Stimulated activated CD8-positive, alpha-beta memory T cell treated with anti-CD3 and anti-CD28 coated beads, Interleukin-15, amount 100 ng/mL, for 4 hours (primary cell): ENCODE data around the gene CCDC57.
"Not testable (repeated sequence)": the region's sequence is repeated elsewhere in the genome, so short reads cannot be mapped to it uniquely, and the experiment has no call there.

ENCODE experiments used
- DNase-seq, 2 donors: peaks; one replicate each; pipeline ENCODE4 v3.0.0-alpha.2; 2020; ENCODE audit warnings: low read depth in 2 of 2

CCDC57 gene, protein sequence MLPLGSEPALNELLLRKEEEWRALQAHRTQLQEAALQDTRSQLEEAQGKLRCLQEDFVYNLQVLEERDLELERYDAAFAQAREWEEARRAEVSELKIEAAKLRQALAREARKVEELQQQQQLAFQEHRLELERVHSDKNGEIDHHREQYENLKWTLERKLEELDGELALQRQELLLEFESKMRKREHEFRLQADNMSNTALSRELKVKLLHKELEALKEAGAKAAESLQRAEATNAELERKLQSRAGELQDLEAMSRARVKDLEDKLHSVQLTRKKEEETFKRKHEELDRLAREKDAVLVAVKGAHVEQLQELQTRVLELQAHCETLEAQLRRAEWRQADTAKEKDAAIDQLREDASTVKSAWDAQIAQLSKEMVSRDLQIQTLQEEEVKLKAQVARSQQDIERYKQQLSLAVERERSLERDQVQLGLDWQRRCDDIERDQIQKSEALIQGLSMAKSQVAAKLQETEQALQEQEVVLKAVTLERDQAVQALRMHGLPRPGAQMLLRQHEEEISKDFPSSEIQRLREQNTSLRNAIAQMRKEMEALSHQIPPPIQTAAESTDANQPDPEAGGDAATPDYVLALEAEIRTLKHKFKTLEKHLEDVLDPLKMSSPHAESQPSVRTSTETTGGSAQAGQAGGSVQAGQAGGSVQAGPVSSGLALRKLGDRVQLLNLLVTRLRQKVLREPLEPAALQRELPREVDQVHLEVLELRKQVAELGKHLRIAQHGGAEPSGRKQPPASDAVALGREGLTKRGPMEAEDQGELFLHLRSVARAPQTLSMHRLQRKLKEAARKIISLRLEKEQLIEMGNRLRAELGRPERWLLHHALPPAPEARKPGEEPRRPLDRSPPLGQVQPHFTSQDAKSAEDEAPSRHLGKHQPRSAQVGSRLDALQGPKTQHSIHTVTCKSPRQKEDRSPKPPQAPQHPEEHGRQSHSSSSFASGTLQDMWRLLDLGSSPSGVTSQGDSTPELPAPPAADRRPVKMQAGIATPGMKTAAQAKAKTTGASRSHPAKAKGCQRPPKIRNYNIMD

DNA sequence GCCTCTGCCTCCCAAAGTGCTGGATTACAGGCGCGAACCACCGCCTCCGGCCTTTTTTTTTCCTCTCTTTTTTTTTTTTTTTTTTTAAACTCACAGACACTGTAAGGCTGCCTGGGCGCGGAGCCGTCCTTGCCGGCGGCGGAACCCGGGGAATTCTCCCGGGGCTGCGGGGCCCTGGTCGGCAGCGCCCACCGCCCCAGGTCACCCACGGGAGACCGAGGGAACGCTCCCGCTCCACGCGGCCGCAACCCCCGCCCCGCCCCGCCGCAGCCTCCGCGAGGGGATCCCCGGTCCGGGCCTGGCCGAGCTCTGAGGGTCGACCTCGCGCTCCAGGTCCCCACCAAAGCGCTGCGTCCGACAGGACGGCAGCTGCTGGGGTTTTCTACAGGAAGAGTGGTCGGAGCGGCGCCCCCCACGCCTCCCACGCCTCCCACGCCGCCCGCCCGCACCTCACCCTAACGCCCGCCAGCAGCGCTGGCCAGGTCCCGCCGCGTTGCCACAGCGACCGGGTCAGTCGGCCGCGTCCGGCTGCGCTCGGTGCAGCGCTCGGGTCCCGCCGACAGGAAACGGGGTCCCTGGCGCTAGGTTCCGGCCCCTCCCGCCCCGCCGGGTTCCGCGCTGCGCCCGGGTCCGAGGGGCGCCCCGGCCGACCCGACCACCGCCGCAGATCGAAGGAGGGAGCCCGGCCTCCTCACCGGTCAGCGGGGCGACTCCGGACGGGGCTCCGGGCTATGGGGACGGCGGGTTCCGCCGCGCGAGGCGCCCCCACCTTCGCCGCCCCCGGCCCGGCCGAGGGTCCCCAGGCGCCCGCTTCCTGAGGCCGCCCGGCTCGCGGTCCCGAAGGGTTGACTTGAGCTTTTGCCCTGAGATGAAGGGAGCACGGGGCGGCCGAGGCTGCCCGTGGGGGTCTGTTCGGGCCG, at the start of gene CCDC57:
TSS of gene CCDC57 (minus strand) at position 512 of the 920 bp plus-strand sequence. CDS start 10,898 bp downstream, outside the sequence.
- peak in 1 of 2 donors; percentile 64 for DNase-seq

DNA sequence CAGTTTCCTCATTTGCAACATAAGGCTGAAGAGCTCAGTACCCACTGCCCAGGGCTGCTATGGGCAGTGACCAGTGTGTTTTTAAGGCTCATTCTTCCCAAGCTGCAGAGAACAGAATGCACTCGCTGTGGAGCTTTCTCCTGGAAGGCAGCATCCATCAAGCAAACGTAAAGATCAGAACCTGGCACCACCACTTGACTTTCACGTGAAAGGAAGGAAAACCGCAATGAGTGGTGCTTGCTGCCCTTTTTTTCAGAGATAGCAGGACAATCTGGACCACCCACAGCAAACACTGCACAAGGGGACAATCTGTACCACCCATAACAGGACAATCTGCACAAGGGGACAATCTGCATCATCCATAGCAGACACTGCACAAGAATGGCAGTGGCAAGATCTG, 49.7 kb upstream of the CCDC57 start:
- DNase-seq, result no peak

DNA sequence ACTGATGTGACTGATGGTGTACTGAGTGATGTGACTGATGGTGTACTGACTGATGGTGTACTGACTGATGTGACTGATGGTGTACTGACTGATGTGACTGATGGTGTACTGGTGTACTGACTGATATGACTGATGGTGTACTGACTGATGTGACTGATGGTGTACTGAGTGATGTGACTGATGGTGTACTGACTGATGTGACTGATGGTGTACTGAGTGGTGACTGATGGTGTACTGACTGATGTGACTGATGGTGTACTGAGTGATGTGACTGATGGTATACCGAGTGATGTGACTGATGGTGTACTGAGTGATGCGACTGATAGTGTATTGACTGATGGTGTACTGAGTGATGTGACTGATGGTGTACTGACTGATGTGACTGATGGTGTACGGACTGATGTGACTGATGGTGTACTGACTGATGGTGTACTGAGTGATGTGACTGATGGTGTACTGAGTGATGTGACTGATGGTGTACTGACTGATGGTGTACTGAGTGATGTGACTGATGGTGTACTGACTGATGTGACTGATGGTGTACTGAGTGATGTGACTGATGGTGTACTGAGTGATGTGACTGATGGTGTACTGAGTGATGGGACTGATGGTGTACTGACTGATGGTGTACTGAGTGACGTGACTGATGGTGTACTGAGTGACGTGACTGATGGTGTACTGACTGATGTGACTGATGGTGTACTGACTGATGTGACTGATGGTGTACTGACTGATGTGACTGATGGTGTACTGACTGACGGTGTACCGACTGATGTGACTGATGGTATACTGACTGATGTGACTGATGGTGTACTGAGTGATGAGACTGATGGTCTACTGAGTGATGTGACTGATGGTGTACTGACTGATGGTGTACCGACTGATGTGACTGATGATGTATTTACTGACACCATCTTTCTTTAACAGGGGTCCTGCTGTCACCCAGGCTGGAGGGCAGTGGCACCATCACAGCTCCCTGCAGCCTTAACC, 47.6 kb upstream of the CCDC57 start:
- DNase-seq, result not testable (repeated sequence)

DNA sequence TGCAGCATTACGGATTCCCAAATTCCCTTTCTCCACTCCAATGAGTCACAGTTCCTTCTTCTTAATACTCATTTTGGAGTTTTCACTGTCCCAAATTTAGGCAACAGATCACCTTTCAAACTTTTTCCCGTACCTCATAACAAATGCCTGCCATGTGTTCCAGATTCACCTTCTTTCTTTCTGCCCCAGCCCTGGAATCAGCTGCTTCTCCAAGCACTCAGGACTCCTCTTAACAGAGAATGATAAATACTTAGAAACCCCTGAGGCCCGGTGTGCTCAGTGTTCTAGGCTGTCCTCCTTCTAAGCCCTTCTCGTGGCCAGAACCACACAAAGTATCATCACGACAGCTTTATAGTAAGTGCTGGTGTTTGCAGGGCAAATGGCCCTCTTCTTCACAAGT, 45.9 kb upstream of the CCDC57 start:
- DNase-seq, result no peak

DNA sequence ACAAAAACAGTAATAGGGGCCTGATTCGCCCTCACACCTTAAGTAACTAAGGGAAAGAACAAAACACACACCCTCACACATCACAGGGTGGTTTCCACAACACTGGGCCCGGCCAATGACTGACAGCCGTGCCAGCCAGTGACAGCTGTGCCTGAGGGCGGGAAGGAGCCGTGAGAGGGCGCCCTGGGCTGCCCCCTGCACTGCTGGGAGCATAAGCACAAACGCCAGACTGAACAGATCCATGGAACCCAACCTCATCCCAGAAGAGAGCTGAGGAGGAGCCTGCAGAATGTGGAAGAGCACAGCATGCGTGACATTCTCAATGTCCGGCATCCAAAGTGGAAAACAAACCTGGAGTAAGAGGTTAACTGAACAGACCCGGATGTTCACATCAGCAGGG, 44.8 kb upstream of the CCDC57 start:
- DNase-seq, result peak; percentile 51 to 64

DNA sequence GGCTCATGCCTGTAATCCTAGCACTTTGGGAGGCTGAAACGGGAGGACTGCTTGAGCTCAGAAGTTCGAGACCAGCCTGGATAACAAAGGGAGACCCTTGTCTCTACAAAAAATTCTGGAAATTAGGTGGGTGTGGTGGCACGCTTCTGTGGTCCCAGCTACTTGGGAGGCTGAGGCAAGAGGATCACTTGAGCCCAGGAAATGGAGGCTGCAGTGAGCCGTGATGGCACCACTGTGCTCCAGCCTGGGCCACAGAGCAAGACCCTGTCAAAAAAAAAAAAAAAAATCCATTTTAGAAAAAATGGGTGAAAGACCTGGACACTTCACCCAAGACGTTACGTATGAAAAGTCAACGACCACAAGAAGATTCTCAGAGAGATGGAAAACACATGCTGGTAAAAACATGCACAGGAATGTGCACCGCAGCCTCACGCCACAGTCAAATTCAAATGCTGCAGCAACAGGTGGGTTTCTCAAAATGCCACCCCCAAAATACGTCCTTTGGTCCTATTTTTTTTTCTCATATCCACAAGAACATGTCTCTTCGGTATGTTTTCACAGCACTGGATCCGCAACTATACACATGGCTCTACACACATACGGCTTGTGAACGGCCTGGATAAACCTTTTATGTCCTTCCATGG, 43.7 kb upstream of the CCDC57 start:
- DNase-seq, result no peak

DNA sequence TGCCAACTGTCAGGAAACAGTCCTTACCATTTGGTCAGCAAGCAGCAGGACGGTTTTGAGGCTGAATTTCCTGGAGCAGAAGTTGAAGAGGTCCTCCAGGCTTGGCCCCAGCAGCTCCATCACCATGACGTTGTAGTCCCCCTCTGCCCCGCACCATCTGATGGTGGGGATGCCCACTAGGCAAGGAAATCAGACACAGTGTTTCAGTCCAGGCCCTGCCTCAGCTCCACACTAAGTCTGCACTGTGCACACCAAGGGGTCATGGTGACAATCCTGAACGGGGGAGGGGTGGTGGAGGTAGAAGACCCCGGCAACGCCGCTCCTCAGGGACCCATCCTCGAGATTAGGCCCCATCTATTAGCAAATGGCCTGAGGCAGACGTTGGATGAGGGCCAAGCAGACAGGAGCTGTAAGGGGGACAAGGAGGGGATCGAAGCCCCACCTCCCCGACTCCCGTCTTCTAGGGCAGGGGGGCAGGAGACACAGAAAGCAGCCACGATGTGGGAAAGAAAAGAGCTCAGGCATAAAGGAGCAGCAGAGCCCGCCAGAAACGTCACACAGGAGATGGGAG, 42.8 kb upstream of the CCDC57 start:
- no peak for DNase-seq

DNA sequence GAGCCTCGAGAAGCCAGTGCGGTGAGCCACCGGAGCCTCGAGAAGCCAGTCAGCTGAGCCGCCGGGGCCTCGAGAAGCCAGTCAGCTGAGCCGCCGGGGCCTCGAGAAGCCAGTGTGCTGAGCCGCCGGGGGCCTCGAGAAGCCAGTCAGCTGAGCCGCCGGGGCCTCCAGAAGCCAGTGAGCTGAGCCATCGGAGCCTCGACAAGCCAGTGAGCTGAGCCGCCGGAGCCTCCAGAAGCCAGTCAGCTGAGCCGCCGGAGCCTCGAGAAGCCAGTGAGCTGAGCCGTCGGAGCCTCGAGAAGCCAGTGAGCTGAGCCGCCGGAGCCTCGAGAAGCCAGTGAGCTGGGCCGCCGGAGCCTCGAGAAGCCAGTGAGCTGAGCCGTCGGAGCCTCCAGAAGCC, 42.1 kb upstream of the CCDC57 start:
- not testable (repeated sequence) for DNase-seq

DNA sequence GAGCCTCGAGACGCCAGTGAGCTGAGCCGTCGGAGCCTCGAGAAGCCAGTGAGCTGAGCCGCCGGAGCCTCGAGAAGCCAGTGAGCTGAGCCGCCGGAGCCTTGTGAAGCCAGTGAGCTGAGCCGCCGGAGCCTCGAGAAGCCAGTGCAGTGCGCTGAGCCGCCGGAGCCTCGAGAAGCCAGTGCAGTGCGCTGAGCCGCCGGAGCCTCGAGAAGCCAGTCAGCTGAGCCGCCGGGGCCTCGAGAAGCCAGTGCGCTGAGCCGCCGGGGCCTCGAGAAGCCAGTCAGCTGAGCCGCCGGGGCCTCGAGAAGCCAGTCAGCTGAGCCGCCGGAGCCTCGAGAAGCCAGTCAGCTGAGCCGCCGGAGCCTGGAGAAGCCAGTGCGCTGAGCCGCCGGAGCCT, 41.5 kb upstream of the CCDC57 start:
- DNase-seq, result not testable (repeated sequence)

DNA sequence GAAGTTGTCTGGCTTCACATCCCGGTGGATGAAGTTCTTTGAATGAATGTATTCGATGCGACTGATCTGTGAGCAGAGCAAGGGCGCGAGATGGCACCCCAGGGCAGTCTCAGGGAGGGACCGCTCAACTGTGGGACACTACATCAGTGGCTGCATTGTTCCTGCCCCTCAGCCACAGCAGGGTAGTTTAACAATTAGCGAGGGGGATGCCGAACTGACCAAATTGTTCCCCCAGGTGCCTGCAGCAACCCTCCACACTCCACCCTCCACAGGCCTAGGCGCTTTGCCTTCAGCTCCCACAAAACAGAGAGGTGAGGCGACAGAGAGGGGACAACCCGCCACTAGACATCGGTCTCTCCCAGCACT, 40.5 kb upstream of the CCDC57 start:
- DNase-seq, result no peak

DNA sequence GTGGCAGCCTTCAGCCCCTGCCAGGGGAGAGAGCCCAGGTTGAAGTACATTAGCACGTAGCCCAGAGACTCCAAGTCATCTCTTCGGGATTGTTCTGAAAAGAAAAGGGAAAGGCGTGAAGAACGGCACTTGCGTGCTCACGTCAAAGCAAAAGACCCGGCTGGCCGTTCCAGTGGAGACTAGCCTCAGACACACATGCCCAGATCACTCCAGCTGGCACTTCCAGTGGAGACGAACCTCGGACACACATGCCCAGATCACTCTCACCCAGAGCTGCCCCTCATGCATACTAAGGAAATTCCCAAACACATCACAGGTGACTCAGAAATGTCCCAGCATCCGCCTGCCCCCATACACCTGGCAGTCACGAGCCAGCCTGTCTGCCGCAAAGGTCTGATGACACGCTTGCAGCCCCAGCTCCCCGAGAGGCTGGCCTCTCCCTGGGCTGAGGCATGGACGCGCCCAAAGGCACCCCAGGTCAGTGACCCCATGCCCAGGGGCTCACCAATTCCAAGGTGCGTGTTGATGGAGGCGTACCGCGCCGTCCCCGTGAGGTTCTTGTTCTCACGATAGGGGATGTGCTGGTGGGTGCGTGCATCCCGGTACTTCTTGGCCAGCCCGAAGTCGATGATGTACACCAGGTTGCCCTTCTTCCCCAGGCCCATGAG, 40.0 kb upstream of the CCDC57 start:
- no peak for DNase-seq

DNA sequence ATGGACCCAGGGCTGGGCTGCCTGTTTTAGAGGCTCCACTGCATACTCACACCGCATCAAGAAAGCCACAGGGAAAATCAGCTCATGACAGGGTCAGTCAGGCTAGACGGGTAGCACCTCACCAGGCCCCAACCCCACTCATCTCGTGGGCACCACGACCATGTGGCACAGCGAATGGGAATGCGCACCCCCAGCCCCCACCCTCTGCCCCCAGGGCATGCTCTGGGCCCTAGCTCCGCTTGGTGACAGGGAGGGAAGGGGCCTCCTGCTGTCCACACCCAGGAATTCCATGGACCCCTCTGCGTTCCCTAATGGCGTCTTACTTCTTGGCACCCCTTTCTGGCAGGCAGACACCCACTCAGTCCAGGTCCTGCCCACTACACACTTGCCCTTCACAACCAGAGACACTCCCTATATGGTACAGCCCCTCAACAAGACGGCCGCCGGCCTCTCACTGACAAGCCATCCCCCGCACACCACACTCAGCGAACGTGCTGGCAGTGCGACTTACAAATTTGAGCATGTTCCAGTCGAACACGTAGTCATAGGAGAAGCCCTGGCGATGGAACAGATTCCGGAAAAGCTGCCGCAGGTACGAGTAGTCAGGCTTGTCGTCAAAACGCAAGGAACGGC, 38.3 kb upstream of the CCDC57 start:
- no peak for DNase-seq

DNA sequence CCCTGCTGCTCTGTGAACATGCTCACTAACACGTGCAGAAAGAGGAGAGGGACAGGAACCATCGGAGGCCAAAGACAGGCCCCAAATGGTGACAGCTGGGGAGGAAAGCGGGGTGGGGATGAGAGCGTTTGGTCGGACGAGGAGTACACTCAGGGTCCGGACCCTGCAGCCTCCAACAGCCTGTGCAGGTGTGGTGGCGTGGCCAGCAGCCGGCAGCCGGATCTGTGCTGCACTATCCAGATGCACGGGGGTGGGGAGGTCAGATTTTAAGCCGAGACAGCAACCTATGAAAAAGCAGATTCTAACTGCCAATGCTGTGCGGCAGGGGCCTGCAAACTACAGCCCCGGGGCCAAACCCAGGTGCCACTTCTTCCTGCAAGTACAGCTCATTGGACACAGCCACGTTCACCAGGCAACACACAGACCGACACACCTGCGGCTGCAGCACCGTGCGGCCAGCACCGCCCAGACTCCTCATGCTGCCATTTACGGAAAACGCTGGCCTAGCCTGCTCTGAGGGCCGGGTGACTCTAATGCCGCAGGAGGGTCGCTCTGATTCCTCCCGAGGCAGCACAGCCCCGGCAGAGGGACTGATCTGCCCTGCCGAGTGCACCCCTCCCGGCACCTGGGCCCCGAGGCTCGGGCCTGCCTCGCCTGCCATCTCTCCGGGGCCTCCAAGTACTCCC, 37.4 kb upstream of the CCDC57 start:
- no peak for DNase-seq

DNA sequence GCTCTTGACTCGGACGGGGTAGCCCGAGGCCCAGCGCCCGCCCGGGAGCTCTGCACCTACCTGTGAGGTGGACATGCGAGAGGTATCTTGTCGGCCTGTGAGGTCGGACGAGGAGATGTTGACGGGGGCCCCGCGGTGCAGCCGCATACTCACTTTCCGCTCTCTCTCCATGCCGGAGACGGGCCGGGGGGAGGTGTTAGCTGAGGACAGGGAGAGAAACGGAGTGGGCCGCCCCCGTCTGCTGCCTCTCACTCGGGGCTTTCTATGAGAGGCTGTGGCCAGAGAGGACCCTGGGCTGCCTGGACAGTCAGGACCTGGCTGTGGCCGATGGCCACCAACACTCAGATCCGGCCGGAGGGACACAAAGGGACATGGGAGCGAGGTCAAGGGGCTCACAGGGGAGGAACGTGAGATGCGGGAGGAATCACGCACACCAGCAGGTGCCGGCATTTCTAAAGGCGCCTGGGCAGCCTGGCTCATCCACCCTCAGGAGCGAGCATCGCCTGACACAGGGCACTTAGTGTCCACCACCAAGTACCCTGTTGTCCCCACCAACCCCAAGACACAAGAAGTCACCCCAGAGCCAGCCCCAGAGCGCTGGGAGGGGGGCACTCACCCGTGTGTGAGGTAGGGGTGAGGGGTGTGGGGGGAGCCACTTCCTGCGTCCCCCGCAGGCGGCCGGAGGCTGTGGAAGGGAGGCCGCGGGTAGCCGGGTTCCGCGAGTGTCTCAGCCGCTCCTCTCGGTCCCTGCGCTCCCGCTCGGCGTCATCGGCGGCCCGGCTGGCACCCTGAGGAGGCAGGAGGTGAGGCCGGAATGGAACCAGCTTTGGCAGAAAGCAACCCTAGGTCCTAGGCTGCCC, 36.4 kb upstream of the CCDC57 start:
- DNase-seq, result no peak

DNA sequence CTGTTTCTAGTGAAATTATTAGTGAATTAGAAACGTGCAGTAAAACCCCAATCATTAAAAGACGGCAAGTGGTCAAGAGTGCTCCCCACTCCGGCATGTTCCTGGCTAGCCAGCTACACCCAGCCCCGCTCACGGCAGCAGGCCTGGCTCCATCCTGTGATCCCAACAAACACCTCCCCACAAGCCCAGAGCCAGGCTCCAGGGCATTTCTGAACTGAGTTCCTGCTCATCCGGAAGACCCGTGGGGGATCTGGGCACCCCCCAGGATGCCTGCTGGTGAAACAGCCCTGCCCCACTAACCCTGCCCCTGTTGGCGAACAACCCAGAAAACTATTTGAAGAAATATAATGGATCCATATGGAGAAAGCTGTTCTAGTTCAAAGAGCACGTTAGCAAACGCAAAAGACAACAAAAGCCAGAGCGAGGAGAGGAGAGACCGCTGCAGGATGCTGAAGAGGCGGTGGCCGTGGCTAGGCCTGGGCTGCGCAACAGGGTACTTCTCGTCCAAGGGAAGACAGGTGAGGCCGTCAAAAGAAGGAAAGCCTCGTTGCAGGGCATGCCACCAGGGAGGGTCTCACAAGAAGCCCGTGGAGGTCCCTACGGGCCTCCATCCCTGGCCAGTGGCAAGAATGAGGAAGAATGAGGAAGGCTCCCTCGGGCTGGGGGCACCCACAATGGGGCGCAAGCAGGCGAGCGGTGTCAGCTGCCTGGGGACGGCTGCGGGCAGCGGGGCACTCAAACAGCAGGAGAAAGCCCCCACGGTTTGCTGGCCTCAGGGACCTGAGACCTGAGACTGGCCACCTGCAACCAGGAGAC, 35.4 kb upstream of the CCDC57 start:
- DNase-seq, result no peak
